Right forelimb (tissue), 1 donor: Measurements from ENCODE around the gene AGPS.
"Not testable (repeated sequence)": the region's sequence is repeated elsewhere in the genome, so short reads cannot be mapped to it uniquely, and the experiment has no call there.

Source experiments
- DNase-seq: peaks from one replicate; pipeline ENCODE4 v3.0.0-alpha.2; 2018

The AGPS gene

GRCh38 chr2:177476897-177477296 lies 84.3 kb downstream of the AGPS start:
- DNase-seq, result no peak

- no peak for DNase-seq
Measured at GRCh38 chr2:177478029-177478428, 85.5 kb downstream of the AGPS start.

GRCh38 chr2:177478907-177479306 lies 86.3 kb downstream of the AGPS start:
- DNase-seq, result no peak

- no peak for DNase-seq
Measured at GRCh38 chr2:177482195-177482594, 89.6 kb downstream of the AGPS start.

GRCh38 chr2:177483531-177483930 lies 91.0 kb downstream of the AGPS start:
- DNase-seq, result no peak

GRCh38 chr2:177484180-177484795 lies 91.7 kb downstream of the AGPS start:
- DNase-seq, result no peak

- not testable (repeated sequence) for DNase-seq
Measured at GRCh38 chr2:177485657-177486056, 93.1 kb downstream of the AGPS start.

- DNase-seq, result no peak
Measured at GRCh38 chr2:177489719-177490301, 97.2 kb downstream of the AGPS start.

- no peak for DNase-seq
Measured at GRCh38 chr2:177495945-177496344, 103.4 kb downstream of the AGPS start.

GRCh38 chr2:177496921-177497320 lies 104.3 kb downstream of the AGPS start:
- DNase-seq, result no peak

- DNase-seq, result no peak
Measured at GRCh38 chr2:177501186-177501585, 108.6 kb downstream of the AGPS start.

GRCh38 chr2:177506505-177506904 lies 113.9 kb downstream of the AGPS start:
- DNase-seq, result no peak

GRCh38 chr2:177506998-177507397 lies 114.4 kb downstream of the AGPS start:
- DNase-seq, result no peak

GRCh38 chr2:177516824-177517544 lies 124.4 kb downstream of the AGPS start:
- no peak for DNase-seq

- no peak for DNase-seq
Measured at GRCh38 chr2:177518754-177519153, 126.2 kb downstream of the AGPS start.

GRCh38 chr2:177519534-177520115 lies 127.1 kb downstream of the AGPS start:
- DNase-seq, result no peak

GRCh38 chr2:177520324-177520723 lies 127.8 kb downstream of the AGPS start:
- no peak for DNase-seq

GRCh38 chr2:177523781-177524180 lies 131.2 kb downstream of the AGPS start:
- DNase-seq, result no peak

GRCh38 chr2:177525351-177525924 lies 132.9 kb downstream of the AGPS start:
- DNase-seq, result no peak

- no peak for DNase-seq
Measured at GRCh38 chr2:177528351-177528933, 135.9 kb downstream of the AGPS start.

- no peak for DNase-seq
Measured at GRCh38 chr2:177529166-177529565, 136.6 kb downstream of the AGPS start.

- no peak for DNase-seq
Measured at GRCh38 chr2:177530561-177530960, 138.0 kb downstream of the AGPS start.

GRCh38 chr2:177531706-177532105 lies 139.1 kb downstream of the AGPS start:
- no peak for DNase-seq
